Measurements from ENCODE around the gene FAM3C.

FAM3C gene

DNA sequence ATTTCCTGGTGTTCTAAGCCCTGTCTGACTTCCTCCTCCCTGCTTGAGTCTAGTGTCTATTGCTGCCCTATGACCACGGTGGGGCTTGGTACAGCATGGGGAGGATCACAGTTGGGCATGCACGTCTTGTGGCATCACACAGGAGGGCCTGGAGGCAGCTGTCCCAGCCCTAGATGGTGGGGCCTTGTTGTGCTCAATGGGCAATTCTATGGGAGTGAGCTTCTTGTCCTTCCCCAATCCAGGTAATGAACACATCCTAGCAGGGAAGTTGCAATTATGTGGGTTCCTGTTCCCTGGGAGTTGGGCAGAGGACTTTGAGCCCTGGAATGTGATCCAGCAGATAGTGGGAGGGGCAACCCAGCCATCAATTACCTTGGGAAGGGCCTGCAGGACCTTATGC, 10.8 kb upstream of the FAM3C start:
- H3K4me3 ChIP-seq (replicated peaks; ENCODE audit: insufficient read depth, low read length): no peak overlapping the region
- no peak for TF ChIP-seq POLR2AphosphoS5 (IDR thresholded peaks at IDR 0.05; ENCODE audit: low read depth)
- no peak for TF ChIP-seq GABPA (IDR thresholded peaks at IDR 0.05; ENCODE audit: low read depth)
- no peak for TF ChIP-seq SPI1 (IDR thresholded peaks at IDR 0.05; ENCODE audit: borderline replicate concordance, low read depth)
- TF ChIP-seq, protein P1, sequence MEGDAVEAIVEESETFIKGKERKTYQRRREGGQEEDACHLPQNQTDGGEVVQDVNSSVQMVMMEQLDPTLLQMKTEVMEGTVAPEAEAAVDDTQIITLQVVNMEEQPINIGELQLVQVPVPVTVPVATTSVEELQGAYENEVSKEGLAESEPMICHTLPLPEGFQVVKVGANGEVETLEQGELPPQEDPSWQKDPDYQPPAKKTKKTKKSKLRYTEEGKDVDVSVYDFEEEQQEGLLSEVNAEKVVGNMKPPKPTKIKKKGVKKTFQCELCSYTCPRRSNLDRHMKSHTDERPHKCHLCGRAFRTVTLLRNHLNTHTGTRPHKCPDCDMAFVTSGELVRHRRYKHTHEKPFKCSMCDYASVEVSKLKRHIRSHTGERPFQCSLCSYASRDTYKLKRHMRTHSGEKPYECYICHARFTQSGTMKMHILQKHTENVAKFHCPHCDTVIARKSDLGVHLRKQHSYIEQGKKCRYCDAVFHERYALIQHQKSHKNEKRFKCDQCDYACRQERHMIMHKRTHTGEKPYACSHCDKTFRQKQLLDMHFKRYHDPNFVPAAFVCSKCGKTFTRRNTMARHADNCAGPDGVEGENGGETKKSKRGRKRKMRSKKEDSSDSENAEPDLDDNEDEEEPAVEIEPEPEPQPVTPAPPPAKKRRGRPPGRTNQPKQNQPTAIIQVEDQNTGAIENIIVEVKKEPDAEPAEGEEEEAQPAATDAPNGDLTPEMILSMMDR (IDR thresholded peaks at IDR 0.05; ENCODE audit: insufficient read depth, low read length): no peak
- TF ChIP-seq, protein P2, sequence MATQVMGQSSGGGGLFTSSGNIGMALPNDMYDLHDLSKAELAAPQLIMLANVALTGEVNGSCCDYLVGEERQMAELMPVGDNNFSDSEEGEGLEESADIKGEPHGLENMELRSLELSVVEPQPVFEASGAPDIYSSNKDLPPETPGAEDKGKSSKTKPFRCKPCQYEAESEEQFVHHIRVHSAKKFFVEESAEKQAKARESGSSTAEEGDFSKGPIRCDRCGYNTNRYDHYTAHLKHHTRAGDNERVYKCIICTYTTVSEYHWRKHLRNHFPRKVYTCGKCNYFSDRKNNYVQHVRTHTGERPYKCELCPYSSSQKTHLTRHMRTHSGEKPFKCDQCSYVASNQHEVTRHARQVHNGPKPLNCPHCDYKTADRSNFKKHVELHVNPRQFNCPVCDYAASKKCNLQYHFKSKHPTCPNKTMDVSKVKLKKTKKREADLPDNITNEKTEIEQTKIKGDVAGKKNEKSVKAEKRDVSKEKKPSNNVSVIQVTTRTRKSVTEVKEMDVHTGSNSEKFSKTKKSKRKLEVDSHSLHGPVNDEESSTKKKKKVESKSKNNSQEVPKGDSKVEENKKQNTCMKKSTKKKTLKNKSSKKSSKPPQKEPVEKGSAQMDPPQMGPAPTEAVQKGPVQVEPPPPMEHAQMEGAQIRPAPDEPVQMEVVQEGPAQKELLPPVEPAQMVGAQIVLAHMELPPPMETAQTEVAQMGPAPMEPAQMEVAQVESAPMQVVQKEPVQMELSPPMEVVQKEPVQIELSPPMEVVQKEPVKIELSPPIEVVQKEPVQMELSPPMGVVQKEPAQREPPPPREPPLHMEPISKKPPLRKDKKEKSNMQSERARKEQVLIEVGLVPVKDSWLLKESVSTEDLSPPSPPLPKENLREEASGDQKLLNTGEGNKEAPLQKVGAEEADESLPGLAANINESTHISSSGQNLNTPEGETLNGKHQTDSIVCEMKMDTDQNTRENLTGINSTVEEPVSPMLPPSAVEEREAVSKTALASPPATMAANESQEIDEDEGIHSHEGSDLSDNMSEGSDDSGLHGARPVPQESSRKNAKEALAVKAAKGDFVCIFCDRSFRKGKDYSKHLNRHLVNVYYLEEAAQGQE (IDR thresholded peaks at IDR 0.05; ENCODE audit: insufficient replicate concordance, low read depth): no peak
- H3K27me3 ChIP-seq (ENCODE audit: insufficient read depth, poor library complexity, severe bottlenecking): peaks cover 2% of the 10 kb centered on the region
- no peak overlapping the region for H3K27ac ChIP-seq (replicated peaks)
- no peak for DNase-seq (ENCODE audit: low read depth in 1 of 2, low spot score in 1 of 2)

- Histone ChIP-seq H3K27me3 (ENCODE audit: insufficient read depth, poor library complexity, severe bottlenecking) (peaks cover 2% of the 10 kb centered on the region), H3K27ac (replicated peaks) (no peak overlapping the region), H3K4me3 (replicated peaks; ENCODE audit: insufficient read depth, low read length) (no peak overlapping the region)
- no peak for DNase-seq (ENCODE audit: low read depth in 1 of 2, low spot score in 1 of 2)
- TF ChIP-seq POLR2AphosphoS5 (IDR thresholded peaks at IDR 0.05; ENCODE audit: low read depth) (no peak), GABPA (IDR thresholded peaks at IDR 0.05; ENCODE audit: low read depth) (no peak), SPI1 (IDR thresholded peaks at IDR 0.05; ENCODE audit: borderline replicate concordance, low read depth) (no peak)
- TF ChIP-seq, protein P1 (IDR thresholded peaks at IDR 0.05; ENCODE audit: insufficient read depth, low read length): no peak
- TF ChIP-seq, protein P2 (IDR thresholded peaks at IDR 0.05; ENCODE audit: insufficient replicate concordance, low read depth): no peak
Measured at GRCh38 chr7:121406461-121406860, 10.4 kb upstream of the FAM3C start.

- no peak for TF ChIP-seq POLR2AphosphoS5 (IDR thresholded peaks at IDR 0.05; ENCODE audit: low read depth)
- TF ChIP-seq SPI1 (IDR thresholded peaks at IDR 0.05; ENCODE audit: borderline replicate concordance, low read depth): no peak
- TF ChIP-seq, protein P2 (IDR thresholded peaks at IDR 0.05; ENCODE audit: insufficient replicate concordance, low read depth): no peak
- TF ChIP-seq, protein P1 (IDR thresholded peaks at IDR 0.05; ENCODE audit: insufficient read depth, low read length): no peak
- TF ChIP-seq GABPA (IDR thresholded peaks at IDR 0.05; ENCODE audit: low read depth): no peak
- no peak overlapping the region for H3K4me3 ChIP-seq (replicated peaks; ENCODE audit: insufficient read depth, low read length)
- DNase-seq (ENCODE audit: low read depth in 1 of 2, low spot score in 1 of 2): no peak
- no peaks in the 10 kb centered on the region for H3K27me3 ChIP-seq (ENCODE audit: insufficient read depth, poor library complexity, severe bottlenecking)
- no peak overlapping the region for H3K27ac ChIP-seq (replicated peaks)
Measured at GRCh38 chr7:121404348-121404747, 8.2 kb upstream of the FAM3C start.
